GM19324 (cell line): Measurements from ENCODE around the gene NTM.

Source experiments
- ATAC-seq: cut with Tn5 transposase; IDR thresholded peaks from one replicate; pipeline ENCODE4 v1.9.1; 2021; ENCODE audit warnings: mild to moderate bottlenecking, moderate library complexity; ENCODE audit not compliant: unreplicated experiment, low FRiP score

The NTM gene

GRCh38 chr11:132196928-132197327 lies 826.5 kb downstream of the NTM start:
- no peak for ATAC-seq

DNA sequence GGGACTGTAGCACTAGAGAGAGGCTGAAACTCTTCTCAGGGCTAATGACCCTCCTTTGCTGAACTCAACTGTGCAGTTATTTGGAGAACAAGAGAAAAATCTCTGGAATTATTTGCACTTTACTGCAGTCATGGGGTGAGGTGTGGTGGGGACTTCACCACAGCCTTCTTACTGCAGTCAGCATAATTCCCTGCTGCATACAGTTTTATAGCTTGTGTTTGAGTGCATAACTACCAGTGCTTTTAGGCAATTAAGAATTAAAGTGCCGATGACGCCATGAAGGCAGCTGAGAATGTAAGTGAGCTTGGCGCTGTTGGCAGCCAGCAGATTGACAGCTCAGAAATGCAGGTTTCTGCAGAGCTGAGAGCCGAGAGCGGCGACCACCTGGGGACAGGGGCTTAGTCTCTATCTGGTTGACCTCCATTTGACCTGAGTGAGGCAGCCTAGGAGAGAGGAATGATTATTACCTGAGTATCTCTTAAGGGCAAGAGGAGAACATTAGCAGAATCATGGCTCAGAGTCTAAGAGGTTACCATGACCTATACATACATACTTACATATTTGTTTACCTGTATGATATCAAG lies 830.0 kb downstream of the NTM start:
- no peak for ATAC-seq

GRCh38 chr11:132202621-132203020 lies 832.2 kb downstream of the NTM start:
- no peak for ATAC-seq

GRCh38 chr11:132205006-132205405 lies 834.6 kb downstream of the NTM start:
- no peak for ATAC-seq

DNA sequence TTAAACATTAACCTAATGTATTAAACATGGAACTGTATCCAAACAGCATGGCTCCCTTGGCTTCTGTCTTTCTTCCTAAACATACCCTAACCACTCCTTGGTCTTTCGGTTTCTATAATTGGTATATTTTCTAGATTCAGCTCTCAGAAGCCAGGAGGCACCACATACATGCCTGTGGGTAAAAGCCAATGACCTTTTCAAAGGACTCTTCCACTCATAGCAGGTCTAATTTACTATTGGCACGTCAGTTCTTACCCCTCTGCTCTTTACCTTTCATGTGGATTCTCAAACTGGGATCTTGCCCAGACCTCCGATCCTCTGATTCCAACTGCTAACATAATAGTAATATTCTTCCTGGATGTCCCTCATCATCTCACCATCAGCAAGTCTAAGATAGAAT lies 835.1 kb downstream of the NTM start:
- ATAC-seq: no peak

DNA sequence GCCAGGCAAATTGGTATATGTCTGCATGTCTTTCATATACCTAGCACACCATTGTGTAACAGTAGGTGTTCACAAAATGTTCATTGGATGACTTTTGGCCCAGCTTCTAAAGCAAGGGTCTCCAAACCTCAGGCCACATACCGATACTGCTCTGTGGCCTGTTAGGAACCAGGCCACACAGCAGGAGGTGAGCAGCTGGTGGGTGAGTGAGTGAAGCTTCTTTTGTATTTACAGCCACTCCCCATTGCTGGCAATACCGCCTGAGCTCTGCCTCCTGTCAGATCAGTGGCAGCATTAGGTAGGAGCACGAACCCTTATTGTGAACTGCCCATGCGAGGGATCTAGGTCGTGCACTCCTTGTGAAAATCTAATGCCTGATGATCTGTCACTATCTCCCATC lies 836.6 kb downstream of the NTM start:
- no peak for ATAC-seq

DNA sequence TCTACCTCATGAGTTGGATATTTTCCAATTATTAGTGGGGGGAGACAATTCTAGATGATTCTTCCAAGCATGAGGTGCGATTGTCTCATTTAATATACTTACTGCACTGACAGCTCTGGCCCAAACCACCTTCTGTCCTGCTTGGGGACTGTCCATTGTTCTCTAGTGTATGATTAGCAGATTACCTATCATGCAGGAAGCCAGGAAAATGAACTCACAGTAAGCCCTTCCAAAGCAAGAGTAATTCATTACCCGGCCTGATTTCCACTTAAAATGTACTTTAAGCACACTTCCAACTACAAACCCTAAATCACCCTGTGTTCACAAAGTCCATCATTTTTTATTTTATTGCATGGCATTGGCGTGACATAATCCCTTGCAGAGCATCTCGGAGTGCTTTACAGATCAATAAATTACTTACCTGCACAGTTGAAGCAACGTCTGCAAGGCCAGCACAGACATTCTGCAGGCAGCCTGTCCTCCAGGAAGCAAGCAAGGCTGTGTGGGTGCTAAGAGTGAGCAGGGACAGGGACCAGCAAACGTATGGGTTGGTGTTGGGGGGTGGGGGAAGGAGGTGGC lies 838.2 kb downstream of the NTM start:
- no peak for ATAC-seq

- ATAC-seq: no peak
Measured at GRCh38 chr11:132211479-132211878, 841.1 kb downstream of the NTM start.

- ATAC-seq: no peak
Measured at GRCh38 chr11:132217856-132218255, 847.4 kb downstream of the NTM start.

DNA sequence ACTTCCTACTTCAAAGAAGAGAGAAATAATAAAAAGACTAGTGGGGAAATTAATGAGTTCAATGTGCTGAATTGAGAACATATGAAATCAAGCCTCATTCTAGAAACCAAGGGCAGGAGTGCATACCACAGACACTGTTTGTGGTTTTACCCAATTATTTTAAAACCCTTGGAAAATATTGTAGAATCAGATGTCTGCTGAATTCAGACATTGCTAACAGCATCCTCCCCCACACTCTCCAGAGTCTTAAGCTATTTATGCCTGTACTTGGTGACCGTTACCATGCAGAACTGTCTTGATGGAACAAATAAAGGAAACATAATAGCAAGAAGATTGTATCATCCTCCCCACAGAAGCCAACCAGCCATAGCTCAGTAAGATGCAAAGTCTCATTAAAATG lies 850.1 kb downstream of the NTM start:
- no peak for ATAC-seq

- ATAC-seq: no peak
Measured at GRCh38 chr11:132222345-132222744, 851.9 kb downstream of the NTM start.

GRCh38 chr11:132226522-132226921 lies 856.1 kb downstream of the NTM start:
- ATAC-seq: no peak

GRCh38 chr11:132228746-132229325 lies 858.4 kb downstream of the NTM start:
- no peak for ATAC-seq

GRCh38 chr11:132231656-132232347 lies 861.4 kb downstream of the NTM start:
- no peak for ATAC-seq

GRCh38 chr11:132234878-132235277 lies 864.5 kb downstream of the NTM start:
- no peak for ATAC-seq

GRCh38 chr11:132237781-132238180 lies 867.4 kb downstream of the NTM start:
- ATAC-seq: no peak

- no peak for ATAC-seq
Measured at GRCh38 chr11:132238331-132238866, 868.0 kb downstream of the NTM start.

DNA sequence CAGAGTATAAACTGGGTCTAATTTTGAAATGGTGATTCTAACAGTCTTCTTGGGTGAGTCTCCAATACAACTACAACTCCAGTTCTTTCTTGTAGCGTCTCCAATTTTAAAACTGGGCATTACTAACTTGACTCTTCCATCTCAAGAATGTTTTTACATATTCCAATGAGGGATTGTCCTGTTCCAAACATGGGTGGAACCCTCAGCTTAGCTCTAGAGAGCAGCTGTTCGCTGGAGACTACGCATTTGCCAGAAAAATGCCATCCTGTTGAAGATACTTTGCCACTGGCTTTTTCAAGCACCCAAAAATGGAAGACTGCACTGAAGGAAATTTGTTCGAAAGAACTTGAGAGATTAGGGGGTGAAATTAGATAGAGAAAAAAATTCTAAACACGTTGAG lies 870.0 kb downstream of the NTM start:
- ATAC-seq: no peak

- ATAC-seq: no peak
Measured at GRCh38 chr11:132242632-132243031, 872.2 kb downstream of the NTM start.

DNA sequence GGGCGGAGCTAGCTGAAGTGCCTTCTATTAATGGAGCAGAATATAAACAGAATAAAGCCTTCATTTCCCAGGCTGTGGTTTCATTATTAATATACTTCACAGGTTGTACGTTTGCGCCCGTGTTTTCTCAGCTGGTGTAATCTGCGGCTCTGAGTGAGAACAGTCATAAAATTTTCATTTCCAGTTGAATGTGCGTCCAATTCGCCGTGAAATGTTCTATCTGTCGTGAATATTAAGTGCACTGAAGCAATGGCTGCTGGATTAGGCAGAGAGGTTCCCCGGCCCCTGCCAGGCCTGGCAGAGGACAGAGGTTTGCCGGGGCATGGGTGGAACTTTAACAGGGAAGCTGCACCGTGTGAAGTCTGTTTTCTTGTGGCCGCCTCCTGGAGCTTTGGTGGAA lies 874.4 kb downstream of the NTM start:
- ATAC-seq: no peak
